Left renal cortex interstitium (tissue), 4 donors: Measurements from ENCODE around the gene FPR3. TPM values are rescaled to one million over a fixed set of nuclear protein-coding genes. Genes with fewer than 3 reads are reported as not detected.
"Not testable (repeated sequence)": the region's sequence is repeated elsewhere in the genome, so short reads cannot be mapped to it uniquely, and the experiment has no call there.

Experiments used
- DNase-seq, 4 donors: peaks; one replicate each; pipeline ENCODE4 v3.0.0-alpha.2; 2013; ENCODE audit warnings: low read depth in 4 of 4, low spot score in 2 of 4, missing footprints in 1 of 4
- polyA plus RNA-seq, 4 donors: library from polyadenylated mRNA; unstranded; fragments of 120-200 nt; gene quantifications; one replicate each; pipeline ENCODE4 v1.2.1, GENCODE V29; 2013; ENCODE audit not compliant: insufficient read length in 4 of 4

FPR3 gene
- polyA plus RNA-seq, 4 donors, result 0.18 to 0.51 (median 0.25) TPM

DNA sequence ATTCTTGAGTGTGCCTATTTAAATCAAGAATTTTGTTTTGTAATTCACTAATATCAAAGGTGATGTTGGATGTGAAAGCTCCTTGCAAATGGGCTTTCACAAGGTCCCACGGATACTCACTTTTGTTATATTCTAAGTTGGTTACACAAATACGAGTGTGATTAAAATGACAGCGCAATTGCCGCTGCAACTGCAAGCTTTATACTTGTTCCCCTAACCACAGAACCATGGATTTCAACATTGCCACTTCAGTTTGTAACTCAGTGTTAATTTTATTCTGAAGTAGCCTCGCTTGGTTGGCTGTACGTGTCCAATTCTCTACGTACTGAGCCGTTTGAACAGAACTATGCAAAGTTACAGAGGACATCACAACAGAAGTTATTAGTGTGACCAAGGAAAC is 10.4 kb downstream of the FPR3 start:
- DNase-seq, result not testable (repeated sequence)

DNA sequence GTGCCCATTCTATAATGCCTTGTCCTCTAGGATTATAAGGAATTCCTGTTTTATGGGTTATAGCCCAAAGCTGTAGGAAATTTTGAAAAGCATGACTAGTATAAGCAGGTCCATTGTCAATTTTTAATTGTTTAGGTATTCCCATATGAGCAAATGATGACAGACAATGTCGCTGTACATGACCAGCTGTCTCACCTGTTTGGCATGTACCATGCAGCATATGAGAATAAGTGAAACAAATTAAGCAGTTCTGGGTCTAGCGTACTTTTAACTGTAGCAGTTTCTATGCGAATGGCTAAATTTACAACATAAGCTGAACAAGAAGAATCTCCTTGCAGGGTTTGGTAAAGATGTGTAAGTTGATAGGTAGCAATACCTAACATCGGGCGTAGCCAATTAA is 11.6 kb downstream of the FPR3 start:
- not testable (repeated sequence) for DNase-seq

DNA sequence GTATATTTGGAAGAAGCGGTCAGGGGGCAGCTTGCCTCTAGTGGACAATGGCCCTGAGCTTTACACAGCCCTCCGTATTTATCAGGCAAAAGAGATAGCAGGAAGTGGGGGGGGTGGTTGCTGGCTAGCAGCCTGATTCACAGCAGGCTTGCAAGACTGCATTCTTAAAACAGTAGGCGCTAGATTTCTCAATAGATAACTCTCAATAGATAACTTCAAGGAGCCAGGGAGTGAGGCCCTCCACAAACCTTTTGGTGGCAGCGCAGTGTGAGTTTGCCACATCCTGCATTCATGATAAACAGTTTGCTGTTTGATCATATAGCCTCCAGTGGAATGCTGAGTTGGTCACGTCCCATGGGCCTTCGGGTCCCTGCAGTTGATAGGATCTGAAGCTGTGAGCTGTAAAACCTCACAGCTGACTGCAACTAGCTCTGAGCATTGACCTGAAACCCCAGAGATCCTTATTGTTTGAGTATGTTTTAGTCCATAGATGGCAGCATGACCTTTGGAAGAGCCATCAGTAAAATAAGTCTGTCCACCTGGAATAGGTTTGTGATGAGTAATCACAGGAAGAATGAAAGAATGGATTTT is 12.2 kb downstream of the FPR3 start:
- no peak for DNase-seq

DNA sequence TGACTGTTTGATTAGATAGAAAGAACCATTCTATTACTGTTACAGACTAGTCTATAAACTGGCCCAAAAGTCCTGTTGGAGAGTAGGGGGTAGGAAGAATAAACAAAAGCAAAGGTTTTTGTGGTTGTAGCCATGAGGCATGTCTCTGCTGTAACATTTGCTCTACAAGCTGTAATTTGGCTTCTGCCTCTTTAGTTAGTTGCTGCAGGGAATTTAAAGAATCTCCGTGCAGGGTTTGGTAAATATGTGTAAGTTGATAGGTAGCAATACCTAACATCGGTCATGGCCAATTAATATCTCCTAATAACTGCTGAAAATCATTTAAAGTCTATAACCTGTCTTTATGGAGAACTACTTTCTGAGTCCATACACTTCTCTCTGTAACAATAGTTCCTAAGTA is 13.0 kb downstream of the FPR3 start:
- DNase-seq, result no peak

DNA sequence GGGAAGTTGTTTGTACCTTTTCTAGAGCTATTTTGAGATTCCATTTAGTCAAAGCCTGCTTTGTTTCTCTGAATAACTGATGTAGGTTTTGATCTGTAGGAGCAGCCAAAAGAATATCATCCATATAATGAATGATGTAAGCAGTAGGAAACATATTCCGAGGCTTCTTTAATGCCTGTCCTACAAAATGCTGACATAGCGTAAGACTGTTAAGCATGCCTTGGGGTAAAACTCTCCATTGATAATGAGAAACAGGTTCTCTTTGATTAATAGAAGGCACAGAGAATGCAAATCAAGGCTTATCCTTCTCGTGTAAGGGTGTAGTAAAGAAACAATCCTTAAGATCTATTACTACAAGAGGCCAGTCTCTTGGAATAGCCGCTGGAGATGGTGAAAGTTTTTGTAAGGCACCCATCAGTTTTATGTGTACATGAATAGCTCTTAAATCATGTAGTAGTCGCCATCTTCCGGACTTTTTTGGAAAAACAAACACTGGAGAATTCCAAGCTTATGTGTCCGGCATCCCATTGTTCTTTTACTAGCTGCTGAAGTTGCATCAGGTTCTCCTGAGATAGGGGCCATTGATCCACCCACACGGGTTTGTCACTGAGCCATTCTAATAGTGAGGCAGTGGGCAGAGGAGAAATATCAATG is 13.5 kb downstream of the FPR3 start:
- no peak for DNase-seq

- no peak for DNase-seq
Observed at GRCh38 chr19:51809787-51810186, 14.8 kb downstream of the FPR3 start.

DNA sequence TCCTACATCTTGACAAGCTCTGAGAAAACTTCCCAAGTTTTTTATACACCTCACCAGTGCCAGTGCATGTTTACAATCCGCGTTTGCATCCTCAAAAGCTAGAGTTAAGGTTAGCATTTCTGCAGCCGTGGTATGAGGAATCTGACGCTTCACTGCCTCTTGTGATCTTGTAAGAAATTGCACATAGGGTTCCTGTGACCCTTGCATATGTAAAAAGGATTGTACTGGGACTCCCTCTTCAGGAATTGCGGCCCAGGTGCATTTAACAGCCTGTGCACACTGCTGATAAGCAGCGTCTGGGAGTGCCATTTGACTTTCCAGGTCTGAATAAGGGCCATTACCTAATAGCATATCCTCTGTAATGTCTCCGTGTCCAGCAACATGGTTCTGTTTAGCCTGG is 15.3 kb downstream of the FPR3 start:
- no peak for DNase-seq

DNA sequence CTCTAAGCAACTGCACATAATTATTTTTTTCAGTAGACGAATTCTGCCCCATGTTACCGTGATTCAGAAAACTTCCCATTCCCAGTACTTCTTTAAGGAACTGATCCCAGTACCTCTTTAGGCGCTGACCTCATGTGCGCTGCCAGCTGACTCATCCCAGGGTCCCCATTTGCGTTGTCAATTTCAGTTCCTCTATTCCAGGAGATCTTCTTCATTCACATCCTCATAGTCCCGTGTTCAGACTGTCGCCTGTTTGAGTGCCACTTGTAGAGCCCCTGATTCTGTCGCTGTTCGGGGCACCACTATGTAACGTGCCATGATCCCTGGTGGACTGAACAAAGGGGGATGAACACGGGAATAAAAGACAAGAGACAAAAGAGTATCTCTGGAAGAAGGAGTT is 16.4 kb downstream of the FPR3 start:
- DNase-seq, result no peak

GRCh38 chr19:51815043-51815442 is 20.1 kb downstream of the FPR3 start:
- no peak for DNase-seq

GRCh38 chr19:51816711-51817110 is 21.8 kb downstream of the FPR3 start:
- no peak for DNase-seq

- DNase-seq, result no peak
Observed at GRCh38 chr19:51820011-51820410, 25.1 kb downstream of the FPR3 start.

- no peak for DNase-seq
Observed at GRCh38 chr19:51820831-51821446, 26.0 kb downstream of the FPR3 start.

DNA sequence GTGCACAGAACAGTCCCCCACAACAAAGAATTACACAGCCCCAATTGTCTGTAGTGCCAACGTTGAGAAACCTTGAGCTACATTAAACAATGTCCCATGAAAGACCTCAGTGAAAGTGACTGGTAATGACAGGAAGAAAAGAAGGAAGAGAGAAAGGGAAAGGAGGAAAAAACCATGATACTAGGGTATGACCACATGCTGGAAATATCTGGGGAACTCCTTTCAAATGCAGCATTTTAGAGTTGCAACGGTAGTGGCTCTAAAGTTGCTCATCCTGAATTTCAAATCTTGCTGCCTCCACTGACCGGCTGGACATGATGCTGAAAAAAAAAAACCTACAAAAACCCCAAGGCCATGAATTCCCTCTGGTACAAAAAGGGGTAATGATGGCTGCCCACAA is 26.5 kb downstream of the FPR3 start:
- DNase-seq, result no peak

GRCh38 chr19:51821921-51822320 is 27.0 kb downstream of the FPR3 start:
- no peak for DNase-seq

GRCh38 chr19:51822325-51822724 is 27.4 kb downstream of the FPR3 start:
- no peak for DNase-seq

DNA sequence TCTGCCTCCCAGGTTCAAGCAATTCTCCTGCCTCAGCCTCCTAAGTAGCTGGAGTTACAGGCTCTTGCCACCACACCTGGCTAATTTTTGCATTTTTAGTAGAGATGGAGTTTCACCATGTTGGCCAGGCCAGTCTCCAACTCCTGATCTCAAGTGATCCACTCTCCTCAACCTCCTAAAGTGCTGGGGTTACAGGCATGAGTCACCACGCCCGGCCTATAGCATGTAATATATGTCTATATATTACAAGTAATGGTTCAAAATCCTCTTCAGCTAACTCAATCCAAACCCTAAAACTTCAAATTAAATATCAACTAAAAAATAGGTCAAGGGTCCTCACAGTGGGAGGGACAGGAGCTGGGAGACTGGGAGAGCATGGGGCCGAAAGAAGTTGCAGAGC is 28.0 kb downstream of the FPR3 start:
- DNase-seq, result no peak

DNA sequence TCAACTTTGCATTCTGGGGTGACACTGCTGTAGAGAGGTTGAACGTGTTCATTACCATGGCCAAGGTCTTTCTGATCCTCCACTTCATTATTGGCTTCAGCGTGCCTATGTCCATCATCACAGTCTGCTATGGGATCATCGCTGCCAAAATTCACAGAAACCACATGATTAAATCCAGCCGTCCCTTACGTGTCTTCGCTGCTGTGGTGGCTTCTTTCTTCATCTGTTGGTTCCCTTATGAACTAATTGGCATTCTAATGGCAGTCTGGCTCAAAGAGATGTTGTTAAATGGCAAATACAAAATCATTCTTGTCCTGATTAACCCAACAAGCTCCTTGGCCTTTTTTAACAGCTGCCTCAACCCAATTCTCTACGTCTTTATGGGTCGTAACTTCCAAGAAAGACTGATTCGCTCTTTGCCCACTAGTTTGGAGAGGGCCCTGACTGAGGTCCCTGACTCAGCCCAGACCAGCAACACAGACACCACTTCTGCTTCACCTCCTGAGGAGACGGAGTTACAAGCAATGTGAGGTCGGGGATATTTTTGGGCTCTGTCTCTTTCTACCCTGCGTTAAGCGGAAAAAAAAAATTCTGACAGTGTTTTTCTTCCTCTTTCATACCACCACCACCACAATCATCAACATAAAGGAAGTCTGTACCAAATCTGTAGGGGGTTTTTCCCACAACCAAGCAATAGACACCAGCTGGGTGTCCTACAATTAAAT is 29.5 kb downstream of the FPR3 start:
- DNase-seq, result no peak

DNA sequence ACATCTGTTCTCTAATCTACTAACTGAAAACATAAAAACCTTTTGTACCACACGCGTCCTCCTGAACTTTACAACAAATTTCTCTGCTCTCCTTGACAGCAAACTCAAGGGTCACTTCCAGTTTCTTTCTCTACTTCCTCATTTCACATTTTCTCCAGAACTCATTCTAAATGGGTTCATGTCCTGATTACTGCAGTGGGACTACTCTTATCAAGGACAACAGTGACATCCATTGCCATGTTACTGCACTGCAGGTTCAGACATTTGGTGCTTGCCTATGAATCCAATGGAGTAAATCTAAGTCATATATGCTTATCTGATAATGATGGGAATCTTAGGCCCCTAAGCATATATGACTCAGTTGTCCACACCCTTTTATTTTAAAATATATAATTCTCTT is 35.3 kb downstream of the FPR3 start:
- DNase-seq, result no peak

DNA sequence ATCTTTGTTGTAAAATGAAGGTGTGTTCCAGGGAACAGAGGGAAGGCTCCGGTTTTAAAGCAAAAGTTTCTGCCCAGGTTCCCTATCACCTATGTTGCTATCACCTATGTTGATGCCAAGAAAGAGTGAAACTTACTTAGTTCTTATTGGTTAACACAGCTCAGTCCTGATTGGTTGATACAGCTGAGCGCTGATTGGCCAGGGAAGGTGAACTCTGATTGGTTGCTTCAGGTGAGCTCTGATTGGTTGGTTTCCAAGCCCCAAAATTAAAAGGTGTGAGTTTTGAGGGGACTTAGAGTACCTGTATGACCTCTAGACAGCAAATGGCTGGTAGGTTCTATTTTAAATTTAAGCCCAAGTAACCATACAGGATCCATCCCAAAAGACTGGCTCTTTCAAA is 42.2 kb downstream of the FPR3 start:
- DNase-seq, result no peak

- DNase-seq, result no peak
Observed at GRCh38 chr19:51861870-51862622, 67.1 kb downstream of the FPR3 start.

DNA sequence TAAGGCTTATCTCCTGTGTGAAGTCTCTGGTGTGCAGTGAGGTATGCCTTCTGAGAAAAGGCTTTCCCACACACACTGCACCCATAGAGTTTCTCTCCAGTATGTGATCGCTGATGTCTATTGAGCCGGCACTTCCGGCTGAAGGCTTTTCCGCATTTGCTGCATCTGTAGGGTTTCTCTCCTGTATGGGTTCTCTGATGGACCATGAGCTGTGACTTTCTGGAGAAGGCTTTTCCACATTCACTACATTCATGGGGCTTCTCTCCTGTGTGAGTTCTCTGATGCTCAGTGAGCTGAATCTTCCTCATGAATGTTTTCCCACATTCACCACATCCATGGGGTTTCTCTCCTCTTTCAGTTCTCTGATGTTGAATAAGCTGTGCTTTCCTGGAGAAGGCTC is 78.1 kb downstream of the FPR3 start:
- DNase-seq, result no peak
